ENCODE data around the gene RALGAPB. TPM values are rescaled to one million over a fixed set of nuclear protein-coding genes. Genes with fewer than 3 reads are reported as not detected.
A peak's percentile ranks its signal among the peaks of the same experiment; 100 is the strongest.

RALGAPB gene
- total and polyA plus RNA-seq, 2 of the 13 experiments (the other 11 are each of a cell fraction or from before 2014, with no cell fraction given): 17.6 to 30.6 TPM

DNA sequence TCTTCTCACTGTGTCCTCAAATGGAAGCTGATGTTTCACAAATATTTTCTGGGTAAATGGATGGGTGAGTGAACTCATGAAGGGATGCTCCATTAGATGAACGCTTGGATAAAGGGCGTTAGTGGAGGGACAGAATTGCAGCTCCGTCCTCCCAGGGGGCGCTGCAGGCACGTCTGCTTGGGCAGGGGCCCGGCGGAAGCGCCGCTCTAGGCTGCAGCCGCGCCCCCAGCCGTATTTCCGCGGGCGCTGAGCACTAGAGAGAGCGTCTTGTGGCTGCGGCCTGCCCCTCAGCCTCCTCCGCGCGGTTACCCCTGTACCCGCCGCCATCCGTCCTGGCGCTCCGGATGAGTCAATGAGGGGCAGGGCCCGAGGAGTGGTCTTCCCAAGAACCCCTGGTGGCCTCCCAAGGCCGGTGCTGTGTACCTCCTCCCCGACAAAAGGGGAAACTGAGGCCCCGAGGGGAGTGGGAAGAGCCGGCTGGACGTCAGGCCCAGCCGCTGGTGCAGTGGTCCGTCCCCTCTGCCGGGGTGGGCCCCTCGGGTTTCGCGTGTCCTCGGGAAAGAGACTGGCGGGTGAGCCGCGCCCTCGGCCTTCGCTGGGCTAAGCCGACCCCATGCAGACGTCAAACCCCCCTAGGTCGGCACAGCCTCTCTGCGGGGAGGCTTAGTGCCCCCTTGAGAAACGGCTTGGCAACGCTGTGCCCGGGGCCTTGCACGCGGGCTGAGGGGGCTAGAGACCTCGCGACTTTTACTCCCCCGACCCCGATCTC is 26.0 kb upstream of the RALGAPB start (continued):
- TF ChIP-seq, protein P1, sequence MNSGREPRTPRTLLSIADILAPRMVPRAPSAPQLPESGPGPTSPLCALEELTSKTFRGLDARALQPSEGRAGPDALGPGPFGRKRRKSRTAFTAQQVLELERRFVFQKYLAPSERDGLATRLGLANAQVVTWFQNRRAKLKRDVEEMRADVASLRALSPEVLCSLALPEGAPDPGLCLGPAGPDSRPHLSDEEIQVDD (CRISPR knock-in tag; IDR thresholded peaks at IDR 0.05; ENCODE audit: borderline replicate concordance): peak; percentile 93; the same call in 1 of the 2 replicates
- peak; percentile 91 for TF ChIP-seq ZMYM3 (CRISPR knock-in tag; IDR thresholded peaks at IDR 0.05)
- TF ChIP-seq EHMT2 (IDR thresholded peaks at IDR 0.05; ENCODE audit: borderline replicate concordance, low read depth, low read length): no peak
- no peak; the same call in 1 of the 2 replicates for TF ChIP-seq ZNF569 (CRISPR knock-in tag; IDR thresholded peaks at IDR 0.05; ENCODE audit: borderline replicate concordance)
- TF ChIP-seq ZNF776 (CRISPR knock-in tag; IDR thresholded peaks at IDR 0.05): peak; percentile 89; the same call in 1 of the 2 replicates
- TF ChIP-seq, protein P2, sequence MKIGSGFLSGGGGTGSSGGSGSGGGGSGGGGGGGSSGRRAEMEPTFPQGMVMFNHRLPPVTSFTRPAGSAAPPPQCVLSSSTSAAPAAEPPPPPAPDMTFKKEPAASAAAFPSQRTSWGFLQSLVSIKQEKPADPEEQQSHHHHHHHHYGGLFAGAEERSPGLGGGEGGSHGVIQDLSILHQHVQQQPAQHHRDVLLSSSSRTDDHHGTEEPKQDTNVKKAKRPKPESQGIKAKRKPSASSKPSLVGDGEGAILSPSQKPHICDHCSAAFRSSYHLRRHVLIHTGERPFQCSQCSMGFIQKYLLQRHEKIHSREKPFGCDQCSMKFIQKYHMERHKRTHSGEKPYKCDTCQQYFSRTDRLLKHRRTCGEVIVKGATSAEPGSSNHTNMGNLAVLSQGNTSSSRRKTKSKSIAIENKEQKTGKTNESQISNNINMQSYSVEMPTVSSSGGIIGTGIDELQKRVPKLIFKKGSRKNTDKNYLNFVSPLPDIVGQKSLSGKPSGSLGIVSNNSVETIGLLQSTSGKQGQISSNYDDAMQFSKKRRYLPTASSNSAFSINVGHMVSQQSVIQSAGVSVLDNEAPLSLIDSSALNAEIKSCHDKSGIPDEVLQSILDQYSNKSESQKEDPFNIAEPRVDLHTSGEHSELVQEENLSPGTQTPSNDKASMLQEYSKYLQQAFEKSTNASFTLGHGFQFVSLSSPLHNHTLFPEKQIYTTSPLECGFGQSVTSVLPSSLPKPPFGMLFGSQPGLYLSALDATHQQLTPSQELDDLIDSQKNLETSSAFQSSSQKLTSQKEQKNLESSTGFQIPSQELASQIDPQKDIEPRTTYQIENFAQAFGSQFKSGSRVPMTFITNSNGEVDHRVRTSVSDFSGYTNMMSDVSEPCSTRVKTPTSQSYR (CRISPR knock-in tag; IDR thresholded peaks at IDR 0.05; ENCODE audit: borderline replicate concordance): peak; percentile 47; the same call in 1 of the 2 replicates
- TF ChIP-seq ATAD3A (CRISPR knock-in tag; IDR thresholded peaks at IDR 0.05): no peak; the same call in 1 of the 2 replicates
- peak; percentile 95 for TF ChIP-seq ZNF563 (CRISPR knock-in tag; IDR thresholded peaks at IDR 0.05)
- TF ChIP-seq, protein P3, sequence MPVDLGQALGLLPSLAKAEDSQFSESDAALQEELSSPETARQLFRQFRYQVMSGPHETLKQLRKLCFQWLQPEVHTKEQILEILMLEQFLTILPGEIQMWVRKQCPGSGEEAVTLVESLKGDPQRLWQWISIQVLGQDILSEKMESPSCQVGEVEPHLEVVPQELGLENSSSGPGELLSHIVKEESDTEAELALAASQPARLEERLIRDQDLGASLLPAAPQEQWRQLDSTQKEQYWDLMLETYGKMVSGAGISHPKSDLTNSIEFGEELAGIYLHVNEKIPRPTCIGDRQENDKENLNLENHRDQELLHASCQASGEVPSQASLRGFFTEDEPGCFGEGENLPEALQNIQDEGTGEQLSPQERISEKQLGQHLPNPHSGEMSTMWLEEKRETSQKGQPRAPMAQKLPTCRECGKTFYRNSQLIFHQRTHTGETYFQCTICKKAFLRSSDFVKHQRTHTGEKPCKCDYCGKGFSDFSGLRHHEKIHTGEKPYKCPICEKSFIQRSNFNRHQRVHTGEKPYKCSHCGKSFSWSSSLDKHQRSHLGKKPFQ (CRISPR knock-in tag; IDR thresholded peaks at IDR 0.05; ENCODE audit: insufficient replicate concordance): peak; percentile 94
- TF ChIP-seq, protein P4, sequence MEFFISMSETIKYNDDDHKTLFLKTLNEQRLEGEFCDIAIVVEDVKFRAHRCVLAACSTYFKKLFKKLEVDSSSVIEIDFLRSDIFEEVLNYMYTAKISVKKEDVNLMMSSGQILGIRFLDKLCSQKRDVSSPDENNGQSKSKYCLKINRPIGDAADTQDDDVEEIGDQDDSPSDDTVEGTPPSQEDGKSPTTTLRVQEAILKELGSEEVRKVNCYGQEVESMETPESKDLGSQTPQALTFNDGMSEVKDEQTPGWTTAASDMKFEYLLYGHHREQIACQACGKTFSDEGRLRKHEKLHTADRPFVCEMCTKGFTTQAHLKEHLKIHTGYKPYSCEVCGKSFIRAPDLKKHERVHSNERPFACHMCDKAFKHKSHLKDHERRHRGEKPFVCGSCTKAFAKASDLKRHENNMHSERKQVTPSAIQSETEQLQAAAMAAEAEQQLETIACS (CRISPR knock-in tag; IDR thresholded peaks at IDR 0.05): 0 out of 2 replicates have a peak, but pooled peaks have one; percentile 16
- TF ChIP-seq ZNF670 (CRISPR knock-in tag; IDR thresholded peaks at IDR 0.05; ENCODE audit: borderline replicate concordance): peak; percentile 99
- peak; percentile 53 for TF ChIP-seq ZNF292 (CRISPR knock-in tag; IDR thresholded peaks at IDR 0.05; ENCODE audit: borderline replicate concordance, low read depth)
- TF ChIP-seq REXO4 (CRISPR knock-in tag; IDR thresholded peaks at IDR 0.05; ENCODE audit: borderline replicate concordance): peak; percentile 85
- TF ChIP-seq, protein P5, sequence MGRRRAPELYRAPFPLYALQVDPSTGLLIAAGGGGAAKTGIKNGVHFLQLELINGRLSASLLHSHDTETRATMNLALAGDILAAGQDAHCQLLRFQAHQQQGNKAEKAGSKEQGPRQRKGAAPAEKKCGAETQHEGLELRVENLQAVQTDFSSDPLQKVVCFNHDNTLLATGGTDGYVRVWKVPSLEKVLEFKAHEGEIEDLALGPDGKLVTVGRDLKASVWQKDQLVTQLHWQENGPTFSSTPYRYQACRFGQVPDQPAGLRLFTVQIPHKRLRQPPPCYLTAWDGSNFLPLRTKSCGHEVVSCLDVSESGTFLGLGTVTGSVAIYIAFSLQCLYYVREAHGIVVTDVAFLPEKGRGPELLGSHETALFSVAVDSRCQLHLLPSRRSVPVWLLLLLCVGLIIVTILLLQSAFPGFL (CRISPR knock-in tag; IDR thresholded peaks at IDR 0.05): peak; percentile 66; the same call in 1 of the 2 replicates
- TF ChIP-seq ONECUT2 (CRISPR knock-in tag; IDR thresholded peaks at IDR 0.05): peak; percentile 65
- TF ChIP-seq, protein P6, sequence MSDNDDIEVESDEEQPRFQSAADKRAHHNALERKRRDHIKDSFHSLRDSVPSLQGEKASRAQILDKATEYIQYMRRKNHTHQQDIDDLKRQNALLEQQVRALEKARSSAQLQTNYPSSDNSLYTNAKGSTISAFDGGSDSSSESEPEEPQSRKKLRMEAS (IDR thresholded peaks at IDR 0.05): peak; percentile 96
- no peak for TF ChIP-seq MBD4 (IDR thresholded peaks at IDR 0.05; ENCODE audit: borderline replicate concordance, low read length)
